DMS 273 (cell line): ENCODE results near the gene GSDMA.
A peak's percentile ranks its signal among the peaks of the same experiment; 100 is the strongest.
"Not testable (repeated sequence)": the region's sequence is repeated elsewhere in the genome, so short reads cannot be mapped to it uniquely, and the experiment has no call there.

Source experiments
- DNase-seq: peaks from one replicate; lab custom pipeline; 2025; ENCODE audit not compliant: unreplicated experiment; lab: John Stamatoyannopoulos, UW

The GSDMA gene

DNA sequence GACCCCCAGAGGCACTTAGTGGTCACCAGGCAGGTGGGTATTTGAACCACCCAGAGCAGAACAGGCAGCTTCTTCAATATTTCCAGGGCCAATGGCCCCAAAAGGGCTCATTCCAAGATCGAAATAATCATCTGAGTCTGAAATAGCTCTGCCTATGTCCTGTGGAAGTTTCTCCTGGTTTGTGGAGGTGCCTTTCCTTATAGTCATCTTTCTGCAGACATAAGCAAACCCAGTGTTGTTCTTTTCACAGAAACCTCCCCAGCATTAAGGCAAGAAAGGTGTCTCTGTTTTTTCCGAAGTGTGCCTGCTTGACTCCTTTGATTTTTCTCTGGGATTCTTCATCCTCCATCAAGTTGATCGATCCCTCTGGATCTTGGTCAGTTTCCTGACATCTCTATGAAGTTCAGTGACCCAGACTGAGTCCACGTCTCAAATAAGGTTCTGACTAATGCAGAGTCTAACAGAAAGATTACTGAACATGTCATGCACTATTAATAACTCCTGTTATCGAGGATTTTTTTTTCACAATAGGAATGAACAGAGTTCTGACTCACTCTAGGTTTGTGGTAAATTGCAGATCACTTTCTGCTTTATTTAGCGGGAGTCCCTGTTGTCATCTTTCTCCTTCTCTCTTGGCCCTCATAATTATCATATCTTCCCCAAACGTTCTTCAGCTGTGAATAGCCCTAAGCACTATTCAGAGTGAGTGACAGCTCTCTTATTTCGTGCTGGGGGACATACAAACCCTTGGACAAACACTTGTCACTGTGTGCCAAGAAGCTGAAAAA, 33.8 kb upstream of the GSDMA start:
- no peak for DNase-seq

DNA sequence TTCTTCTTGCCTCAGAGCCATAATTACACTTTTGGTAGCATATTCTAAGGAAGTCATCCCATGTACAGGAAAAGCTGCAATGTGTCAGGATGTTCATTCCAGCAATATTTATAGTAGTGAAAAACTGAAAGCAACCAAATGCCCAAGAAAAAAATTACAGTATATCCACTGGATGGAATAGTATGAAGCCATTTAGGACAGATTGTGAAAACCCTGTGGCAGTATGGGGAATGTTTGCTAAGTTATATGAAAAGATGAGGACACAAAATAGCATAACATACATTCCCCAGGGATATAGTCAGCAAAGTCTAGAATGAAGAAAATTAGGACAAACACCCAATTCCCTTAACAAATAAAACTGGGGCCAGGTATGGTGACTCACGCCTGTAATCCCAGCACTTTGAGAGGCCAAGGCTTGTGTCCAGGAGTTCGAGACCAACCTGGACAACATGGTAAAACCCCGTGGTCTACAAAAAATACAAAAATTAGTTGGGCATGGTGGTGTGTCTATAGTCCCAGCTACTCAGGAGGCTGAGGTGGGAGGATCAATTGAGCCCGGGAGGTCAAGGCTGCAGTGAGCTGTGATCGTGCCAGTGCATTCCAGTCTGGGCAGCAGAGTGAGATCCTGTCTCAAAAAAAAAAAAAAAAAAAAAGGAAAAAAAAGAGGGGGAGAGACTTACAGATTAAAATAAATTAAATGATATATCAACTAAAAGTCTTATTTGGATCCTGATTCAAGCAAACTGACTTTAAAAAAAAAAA, 33.0 kb upstream of the GSDMA start:
- DNase-seq, result no peak

DNA sequence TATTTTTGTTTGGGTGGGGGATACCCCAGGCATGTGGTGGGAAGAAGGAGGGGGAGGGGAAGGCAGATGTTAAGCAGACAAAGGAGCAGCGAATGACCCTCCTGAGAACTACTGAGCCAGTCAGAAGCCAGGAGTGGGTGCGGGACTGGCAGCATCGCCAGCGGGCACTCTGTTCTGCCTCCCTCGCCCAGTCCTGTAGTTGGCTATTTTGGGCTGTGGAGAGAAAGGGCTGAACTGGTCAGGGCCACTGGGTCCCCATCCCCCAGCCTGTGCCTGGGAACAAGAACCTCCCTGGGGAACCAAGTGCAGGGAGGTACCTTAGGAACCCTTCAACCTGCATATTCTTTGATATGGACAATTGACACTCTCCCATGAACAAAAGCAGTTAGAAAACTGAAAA, 28.9 kb upstream of the GSDMA start:
- no peak for DNase-seq

DNA sequence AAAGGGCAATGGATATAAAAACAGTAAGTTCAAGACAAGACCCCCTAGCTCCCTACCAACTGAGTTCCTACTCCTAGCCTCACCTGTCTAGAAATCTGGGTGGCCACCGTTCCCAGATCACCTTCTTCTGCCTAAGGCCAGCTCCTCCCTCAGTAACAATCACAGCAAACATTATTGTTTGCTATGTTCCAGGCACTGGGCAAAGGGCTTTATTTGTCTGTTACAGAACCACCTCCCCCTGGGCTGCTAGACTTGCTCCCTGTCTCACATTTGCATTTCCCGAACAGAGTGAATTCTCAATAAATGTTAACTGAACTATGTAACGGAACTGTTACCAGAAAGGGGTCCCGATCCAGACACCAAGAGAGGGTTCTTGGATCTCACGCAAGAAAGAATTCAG, 28.5 kb upstream of the GSDMA start:
- DNase-seq, result no peak

DNA sequence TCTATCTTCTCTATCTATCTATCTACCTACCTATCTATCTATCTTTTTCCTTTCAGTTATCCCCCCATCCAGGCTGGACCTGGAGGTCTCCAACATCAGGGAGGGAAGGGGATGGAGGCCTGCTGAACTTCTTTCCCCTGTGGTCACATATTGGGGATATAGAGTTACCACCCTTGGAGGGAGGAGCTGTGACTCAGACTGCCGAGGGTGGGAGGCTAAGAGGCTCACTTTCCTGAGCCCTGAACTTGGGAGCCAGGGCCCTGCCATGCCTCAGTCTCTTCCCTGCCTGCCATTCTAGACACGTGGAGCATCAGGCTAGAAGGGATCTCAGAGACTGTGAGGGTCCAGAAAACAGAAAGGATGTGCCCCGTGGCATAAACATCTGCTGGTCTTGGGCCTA, 26.9 kb upstream of the GSDMA start:
- no peak for DNase-seq

DNA sequence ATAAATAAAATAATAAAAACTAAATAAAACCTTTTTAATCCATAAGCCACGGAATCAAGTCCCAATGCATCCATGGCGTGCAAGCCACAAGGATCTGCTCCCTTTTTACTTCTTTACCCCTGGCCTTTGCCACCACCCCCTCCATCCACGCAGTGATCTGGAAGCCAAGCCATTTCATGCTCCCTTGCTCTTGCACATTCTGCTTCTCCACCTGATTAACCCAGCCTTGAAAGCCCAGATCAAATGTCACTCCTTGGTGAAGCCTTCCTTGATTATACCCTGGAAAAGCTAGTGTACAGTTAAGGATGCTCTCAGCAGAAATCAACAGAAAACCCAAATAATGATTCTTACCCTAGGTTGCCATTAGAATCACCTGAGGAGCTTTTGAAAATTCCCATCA, 25.4 kb upstream of the GSDMA start:
- DNase-seq, result no peak

DNA sequence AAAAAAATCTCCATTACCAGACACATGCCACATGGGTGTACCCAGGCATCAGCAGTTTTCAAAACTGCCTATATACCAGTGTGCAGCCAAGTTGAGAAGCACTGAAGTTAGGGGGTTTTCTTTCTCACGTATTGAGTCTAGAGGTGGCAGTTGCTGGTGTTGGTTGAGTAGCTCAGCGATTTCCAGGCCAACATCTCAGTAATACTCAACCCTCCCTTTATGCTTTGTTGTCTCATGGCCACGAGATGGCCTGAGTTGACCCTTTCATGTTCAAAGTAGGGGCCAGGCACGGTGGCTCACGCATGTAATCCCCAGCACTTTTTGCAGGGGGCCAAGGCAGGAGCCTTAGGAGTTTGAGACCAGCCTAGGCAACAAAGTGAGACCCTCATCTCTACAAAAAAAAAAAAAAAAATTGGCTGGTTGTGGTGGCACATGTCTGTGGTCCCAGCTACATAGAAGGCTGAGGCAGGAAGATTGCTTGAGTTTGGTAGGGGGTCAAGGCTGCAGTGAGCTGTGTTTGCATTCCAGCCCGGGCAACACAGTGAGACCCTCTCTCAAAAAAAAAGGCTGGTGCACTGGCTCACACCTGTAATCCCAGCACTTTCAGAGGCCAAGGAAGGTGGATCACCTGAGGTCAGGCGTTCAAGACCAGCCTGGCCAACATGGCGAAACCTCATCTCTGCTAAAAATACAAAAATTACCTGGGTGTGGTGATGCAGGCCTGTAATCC, 24.5 kb upstream of the GSDMA start:
- DNase-seq, result no peak

DNA sequence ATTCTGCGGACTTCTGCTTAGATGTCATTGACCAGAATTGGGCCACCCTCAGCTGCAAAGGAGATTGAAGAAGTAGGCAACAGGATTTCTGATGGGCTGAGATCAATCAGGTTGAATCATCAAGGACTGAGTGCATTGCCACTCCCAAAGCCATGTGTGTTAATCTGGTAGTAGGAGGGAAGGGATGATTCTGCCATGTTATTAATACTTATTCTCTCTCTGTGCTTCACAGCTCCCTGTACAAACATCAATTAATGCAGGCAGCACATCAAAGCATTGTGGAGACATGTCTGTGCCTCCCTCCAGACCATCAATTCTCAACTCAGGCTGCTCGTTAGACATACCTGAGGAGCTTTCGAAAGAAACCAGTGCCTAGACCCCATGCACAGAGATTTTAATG, 23.7 kb upstream of the GSDMA start:
- DNase-seq, result no peak

DNA sequence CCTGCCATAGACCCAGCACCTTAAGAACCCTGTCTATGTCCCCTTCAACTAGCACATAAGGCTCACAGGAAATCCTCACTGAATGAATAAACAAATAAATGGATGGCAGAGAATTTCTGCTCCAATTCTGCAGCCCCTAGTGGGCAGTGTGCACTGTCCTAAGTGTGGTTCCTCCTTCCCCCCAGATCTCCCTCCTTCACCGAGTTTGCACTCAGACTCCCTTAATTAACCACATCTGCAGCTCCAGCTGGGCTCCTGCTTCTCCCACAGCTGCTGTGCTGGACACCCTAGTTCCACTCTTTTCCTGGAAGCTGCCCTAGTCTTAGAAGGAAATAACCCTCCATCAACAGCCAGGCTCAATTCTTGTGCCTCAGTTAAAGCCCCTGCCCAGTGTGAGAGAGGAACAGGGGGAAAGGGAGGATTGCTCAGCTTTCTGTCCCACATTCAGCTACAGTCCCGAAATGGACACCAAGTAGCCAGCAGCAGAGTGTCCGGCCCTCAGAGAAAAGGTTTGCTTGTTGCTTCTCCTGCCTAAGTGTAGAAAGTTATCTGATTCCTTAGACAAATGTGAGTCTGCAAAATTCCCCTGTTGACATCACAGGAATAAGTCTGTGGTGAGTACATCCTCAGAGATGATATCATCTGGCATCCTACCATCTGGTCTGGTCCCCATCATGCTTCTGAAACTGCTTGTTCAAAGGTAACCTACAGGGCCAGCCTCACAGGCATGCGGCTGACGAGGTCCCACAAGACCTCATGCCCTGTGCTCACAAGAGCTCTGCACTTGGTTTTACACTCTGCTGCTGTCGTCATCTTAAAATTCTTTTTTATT, 23.0 kb upstream of the GSDMA start:
- DNase-seq, result peak; percentile 88

DNA sequence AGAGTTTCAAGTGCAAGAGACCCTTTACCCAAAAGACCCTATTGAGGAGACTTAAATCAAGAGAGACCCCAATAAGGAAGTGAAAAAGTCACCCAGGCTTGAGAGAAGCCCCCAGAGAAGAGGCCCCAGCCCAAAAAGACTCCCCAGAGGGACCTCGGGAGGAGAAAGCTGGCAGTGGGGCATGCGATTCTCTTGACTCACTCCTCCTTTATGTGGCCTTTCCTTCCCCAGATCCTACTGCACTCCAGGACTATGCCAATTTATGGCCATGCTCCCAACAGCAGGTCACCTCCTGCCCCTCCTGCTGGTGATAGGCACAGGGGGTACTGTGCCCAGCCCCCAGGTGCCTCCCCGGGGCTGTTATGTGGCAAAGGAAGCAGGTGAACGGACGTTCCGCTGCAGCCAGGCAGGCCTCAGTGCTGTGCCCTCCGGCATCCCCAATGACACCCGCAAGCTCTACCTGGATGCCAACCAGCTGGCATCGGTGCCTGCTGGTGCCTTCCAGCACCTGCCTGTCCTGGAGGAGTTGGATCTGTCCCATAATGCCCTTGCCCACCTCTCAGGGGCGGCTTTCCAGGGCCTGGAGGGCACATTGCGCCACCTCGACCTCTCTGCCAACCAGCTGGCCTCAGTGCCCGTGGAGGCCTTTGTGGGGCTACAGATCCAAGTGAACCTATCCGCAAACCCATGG, 19.0 kb upstream of the GSDMA start:
- no peak for DNase-seq

DNA sequence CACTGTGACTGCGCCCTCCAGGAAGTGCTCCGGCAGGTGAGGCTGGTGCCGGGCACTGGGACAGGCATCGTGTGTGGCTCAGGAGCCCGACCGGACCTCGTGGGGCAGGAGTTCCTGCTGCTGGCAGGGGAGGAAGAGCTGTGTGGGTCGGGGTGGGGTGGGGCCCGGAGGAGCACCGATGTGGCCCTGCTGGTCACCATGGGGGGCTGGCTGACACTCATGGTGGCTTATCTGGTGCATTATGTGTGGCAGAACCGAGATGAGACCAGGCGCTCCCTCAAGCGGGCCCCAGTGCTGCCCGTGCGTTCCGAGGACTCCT, 18.5 kb upstream of the GSDMA start:
- no peak for DNase-seq

DNA sequence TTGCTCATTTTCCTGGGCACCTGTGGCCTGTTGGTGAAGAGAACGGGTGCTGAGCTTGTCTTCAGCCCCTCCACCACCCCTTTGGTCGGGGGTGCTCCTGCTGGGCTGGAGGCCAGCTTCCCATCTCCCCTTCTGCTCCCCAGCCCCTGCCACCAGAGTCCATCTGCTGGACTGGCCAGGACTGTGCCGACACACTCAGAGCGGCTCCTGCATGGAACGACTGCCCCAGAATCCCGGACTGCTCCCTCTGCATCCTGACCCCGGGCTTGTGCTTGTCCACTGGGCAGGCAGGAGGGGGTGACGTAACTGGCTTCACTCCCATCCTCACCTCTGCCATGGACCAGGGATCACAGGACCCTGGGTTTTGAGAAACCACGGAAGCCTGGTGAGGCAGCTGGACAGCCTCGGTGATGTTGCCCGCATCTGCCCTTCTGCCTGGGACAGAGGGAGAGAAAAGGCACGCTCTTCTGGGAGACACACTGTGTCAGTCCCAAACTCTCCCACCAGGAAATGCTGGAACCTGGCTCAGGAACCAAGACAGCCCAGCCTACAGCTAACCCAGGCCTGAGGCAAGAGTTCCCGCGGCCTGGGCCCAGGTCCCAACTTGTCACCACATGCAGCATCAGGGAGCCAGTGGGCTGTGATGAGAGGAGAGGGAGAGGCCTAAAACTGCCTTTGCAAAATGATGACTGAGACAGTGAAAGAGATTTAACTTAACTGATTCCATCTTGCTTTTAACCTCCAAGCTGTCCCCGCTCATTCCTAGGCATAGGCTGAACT, 16.1 kb upstream of the GSDMA start:
- no peak for DNase-seq

DNA sequence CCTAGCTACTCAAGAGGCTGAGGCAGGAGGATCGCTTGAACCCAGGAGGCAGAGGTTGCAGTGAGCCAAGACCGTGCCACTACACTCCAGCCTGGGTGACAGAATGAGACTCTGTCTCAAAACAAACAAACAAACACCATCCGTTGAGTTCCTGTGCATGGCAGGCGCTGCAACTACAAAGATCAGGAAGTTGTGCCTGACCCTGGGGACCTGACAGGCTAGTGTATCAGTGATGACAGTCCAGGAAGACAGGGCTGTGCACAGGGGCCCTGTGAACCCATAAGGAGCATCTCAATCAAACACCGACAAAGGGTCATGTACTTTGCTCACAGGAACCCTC, 14.3 kb upstream of the GSDMA start:
- not testable (repeated sequence) for DNase-seq

DNA sequence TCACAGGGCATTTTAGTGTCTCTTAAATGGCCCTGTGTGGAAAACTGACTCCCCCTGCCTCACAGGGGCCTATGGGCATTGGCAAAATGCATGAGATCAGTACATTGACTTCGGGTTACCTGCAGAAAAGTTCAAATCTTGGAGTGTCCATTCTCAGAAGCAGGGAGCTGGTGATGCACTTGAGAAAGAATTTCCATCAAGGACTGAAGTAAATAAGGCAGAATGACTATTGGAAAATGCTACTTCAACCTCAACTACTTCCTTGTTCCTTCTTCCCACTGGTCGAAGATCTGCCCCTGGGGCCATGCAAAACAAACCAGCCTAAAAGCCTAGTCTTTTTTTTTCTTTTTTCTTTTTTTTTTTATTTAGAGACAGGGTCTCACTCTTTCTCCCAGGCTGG, 13.8 kb upstream of the GSDMA start:
- DNase-seq, result no peak

DNA sequence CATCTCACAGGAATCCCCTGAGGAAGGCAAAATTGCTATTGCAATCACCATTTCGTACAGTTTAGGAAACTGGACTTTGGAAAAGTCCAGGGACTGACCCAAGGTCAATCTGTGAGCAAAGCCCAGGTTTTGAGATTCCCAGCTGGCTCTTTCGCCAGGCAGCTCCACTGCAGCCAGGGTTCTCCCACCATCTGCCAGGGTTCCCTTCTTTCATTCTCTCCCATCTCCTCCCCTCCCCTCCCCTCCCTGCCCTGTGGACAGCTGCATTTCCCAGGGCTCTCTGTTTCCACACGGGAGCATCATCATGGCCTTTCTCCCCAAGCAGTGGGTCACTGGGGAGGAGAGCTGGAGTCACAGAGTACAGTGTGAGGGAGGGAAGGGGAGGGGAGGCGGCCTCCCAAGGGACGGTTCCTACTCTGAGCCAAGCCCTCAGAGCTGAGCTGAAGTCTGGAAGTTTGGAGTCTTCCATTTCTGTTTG, 11.9 kb upstream of the GSDMA start:
- peak; percentile 81 for DNase-seq

DNA sequence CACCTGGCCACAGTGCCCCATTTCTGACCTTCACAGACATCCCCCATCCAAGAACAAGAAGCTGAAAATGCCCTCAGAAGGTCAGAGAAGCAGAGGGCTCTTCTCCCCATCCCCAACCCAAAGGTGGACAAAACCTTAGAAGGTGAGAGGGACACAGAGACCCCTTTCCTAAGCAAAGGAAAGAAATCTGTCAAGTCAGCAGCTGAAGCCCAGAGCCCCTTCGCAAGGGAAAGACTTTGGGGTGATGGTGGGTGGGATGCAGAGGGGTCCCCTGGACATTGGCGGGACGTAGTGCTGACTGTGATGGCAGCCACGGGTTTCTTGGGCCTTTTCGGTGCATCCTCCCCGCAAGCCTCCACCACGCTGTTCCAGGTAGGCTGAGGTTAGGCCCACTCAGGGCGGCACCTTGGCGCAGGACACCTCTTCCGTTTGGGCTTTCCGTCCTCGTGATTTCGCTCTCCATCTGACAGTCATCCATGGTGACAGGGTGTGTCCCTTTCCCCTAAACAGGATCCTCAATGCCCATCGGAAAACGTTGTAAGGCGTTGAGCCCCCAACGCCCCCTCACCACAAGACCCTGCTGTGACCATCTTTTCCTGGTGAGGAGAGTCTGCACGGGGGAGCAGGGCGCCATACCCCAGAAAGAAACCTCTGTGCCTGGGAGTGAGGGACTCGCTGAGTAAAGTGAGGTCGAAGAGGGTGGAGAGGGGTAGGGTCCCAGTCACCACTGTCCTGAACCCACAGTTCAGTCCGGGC, 10.7 kb upstream of the GSDMA start:
- DNase-seq, result no peak

DNA sequence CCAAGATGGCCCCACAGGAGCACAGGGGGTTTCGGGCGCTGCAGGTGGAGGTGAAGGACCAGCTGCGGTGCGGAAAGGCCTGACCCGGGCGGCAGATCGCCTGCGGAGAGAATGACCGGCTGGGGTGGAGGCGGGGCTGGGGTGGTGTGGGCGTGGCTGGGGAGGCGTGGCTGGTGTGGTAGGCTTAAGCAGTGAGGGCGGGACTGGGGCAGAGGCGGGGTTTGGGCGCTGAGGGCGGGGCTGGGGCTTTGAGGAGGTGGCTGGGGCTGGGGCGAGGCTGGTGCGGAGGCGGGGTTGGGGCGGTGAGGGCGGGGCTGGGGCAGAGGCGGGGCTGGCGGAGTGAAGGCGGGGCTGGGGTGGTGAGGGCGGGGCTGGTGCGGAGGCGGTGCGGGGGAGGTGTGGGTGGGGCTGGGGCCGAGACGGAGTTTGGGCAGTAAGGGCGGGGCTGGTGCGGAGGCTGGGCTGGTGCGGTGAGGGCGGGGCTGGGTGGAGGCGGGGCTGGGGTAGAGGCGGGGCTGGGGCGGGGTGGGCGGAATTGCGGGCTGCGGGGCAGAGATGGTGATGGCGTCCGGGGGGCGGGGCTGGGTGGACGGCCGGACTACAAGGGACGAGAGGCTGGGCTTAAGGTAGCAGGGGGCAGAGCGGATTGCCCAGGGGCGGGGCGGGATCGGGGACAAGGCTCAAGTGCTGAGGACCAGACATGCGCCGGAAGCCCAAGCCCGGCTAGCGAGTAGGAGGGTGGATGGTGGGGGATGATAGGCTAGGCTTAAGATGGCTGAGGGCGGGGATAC, 9.9 kb upstream of the GSDMA start:
- peak; percentile 96 for DNase-seq

DNA sequence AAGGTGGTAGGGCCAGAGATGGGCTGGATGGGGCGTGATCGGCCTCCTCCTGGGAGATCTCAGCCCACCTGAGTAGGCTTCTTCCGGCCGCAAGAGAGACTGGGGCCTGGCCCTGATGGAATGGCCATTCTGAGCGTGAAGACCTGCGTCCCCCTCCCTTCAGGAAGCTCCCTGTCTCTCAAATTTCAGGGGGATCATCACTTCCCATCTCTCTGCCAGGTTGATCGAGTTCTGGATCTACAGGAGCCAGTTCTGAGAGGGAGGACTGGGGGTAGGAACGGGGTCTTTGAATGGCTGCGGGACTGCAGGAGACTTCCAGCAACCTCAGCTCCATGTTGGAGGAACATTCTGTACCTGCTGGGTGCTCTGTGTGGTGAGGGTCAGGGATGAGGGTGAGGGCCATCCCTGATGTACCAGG, 9.3 kb upstream of the GSDMA start:
- no peak for DNase-seq
